Osteocyte (in vitro differentiated cells): ENCODE results near the gene PGP. TPM values are rescaled to one million over a fixed set of nuclear protein-coding genes. Genes with fewer than 3 reads are reported as not detected.
A peak's percentile ranks its signal among the peaks of the same experiment; 100 is the strongest.

ENCODE experiments used
- DNase-seq: peaks from one replicate; pipeline ENCODE4 v3.0.0; 2021; ENCODE audit warnings: mixed read lengths; ENCODE audit not compliant: unreplicated experiment; ENCODE audit errors: extremely low spot score
- H3K27ac Mint-ChIP-seq: one replicate; pipeline ENCODE4 v1.8.0; 2021; ENCODE audit warnings: mild to moderate bottlenecking, mixed read lengths; ENCODE audit not compliant: unreplicated experiment
- H3K27me3 Mint-ChIP-seq: one replicate; pipeline ENCODE4 v1.8.0; 2021; ENCODE audit warnings: mixed read lengths; ENCODE audit not compliant: unreplicated experiment
- H3K36me3 Mint-ChIP-seq: one replicate; pipeline ENCODE4 v1.8.0; 2021; ENCODE audit warnings: mixed read lengths; ENCODE audit not compliant: unreplicated experiment
- H3K4me1 Mint-ChIP-seq: one replicate; pipeline ENCODE4 v1.8.0; 2021; ENCODE audit warnings: mixed read lengths; ENCODE audit not compliant: unreplicated experiment
- H3K4me3 Mint-ChIP-seq: one replicate; pipeline ENCODE4 v1.8.0; 2021; ENCODE audit warnings: mild to moderate bottlenecking, moderate library complexity, mixed read lengths; ENCODE audit not compliant: unreplicated experiment
- H3K9me3 Mint-ChIP-seq: one replicate; pipeline ENCODE4 v1.8.0; 2021; ENCODE audit warnings: mixed read lengths; ENCODE audit not compliant: unreplicated experiment
- total RNA-seq: library from RNA; stranded (reverse); gene quantifications from 2 replicates; pipeline ENCODE4 v1.2.1, GENCODE V29; 2021
- TF ChIP-seq, protein P1 (sequence below): fragments of 200-600 bp; sonication (generic); IDR thresholded peaks from 2 replicates; pipeline ENCODE4 v1.5.0; 2021; ENCODE audit warnings: antibody characterized with exemption, mild to moderate bottlenecking, moderate library complexity

The PGP gene
- total RNA-seq, 1 donor from 2014 or later = 15.0 TPM

DNA sequence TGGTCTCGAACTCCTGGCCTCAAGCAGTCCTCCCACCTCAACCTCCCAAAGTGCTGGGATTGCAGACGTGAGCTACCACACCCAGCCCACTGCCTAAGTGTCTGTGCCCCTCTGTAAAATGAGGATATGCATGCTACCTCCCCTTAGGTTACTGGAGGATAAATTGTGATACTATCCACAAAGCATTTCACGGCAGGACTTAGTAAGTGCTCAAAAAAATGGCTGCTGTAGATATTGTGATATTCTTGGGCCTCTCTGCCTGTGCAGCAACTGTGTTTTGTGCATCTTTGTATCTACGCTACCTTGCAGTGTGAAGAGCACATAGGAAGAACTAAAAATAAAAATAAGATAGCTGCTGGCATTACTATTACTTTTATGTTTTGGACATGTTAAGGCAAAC, 16.4 kb downstream of the PGP start:
- Mint-ChIP-seq H3K36me3 (no peaks in the 10 kb centered on the region), H3K4me1 (no peaks in the 10 kb centered on the region), H3K27me3 (peaks cover 17% of the 10 kb centered on the region), H3K9me3 (no peaks in the 10 kb centered on the region), H3K27ac (no peak overlapping the region), H3K4me3 (peak overlapping the region; percentile 41)
- TF ChIP-seq, protein P1, sequence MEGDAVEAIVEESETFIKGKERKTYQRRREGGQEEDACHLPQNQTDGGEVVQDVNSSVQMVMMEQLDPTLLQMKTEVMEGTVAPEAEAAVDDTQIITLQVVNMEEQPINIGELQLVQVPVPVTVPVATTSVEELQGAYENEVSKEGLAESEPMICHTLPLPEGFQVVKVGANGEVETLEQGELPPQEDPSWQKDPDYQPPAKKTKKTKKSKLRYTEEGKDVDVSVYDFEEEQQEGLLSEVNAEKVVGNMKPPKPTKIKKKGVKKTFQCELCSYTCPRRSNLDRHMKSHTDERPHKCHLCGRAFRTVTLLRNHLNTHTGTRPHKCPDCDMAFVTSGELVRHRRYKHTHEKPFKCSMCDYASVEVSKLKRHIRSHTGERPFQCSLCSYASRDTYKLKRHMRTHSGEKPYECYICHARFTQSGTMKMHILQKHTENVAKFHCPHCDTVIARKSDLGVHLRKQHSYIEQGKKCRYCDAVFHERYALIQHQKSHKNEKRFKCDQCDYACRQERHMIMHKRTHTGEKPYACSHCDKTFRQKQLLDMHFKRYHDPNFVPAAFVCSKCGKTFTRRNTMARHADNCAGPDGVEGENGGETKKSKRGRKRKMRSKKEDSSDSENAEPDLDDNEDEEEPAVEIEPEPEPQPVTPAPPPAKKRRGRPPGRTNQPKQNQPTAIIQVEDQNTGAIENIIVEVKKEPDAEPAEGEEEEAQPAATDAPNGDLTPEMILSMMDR = no peak
- no peak for DNase-seq

DNA sequence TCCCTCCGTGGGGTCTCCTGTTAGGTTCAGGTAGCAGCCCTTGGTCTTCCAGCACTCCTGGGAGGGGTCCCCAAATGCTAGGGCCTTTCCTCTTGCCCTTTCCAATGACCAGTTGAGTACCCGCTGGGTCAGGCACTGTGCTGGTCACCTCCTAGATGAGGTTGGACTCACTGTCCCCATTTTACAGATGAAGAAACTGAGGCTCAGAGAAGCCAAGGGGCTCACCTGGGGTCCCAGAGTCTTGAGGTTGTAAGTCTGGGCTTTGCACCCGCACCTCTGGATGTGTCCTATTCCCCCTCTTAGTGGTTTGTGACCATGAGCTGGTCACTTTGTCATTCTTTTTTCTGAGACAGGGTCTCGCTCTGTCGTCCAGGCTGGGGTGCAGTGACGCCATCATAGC, 16.9 kb downstream of the PGP start:
- Mint-ChIP-seq H3K27ac (no peak overlapping the region), H3K9me3 (no peaks in the 10 kb centered on the region), H3K4me3 (peak overlapping the region; percentile 41), H3K27me3 (peaks cover 17% of the 10 kb centered on the region), H3K4me1 (no peaks in the 10 kb centered on the region), H3K36me3 (no peaks in the 10 kb centered on the region)
- TF ChIP-seq, protein P1 = no peak
- DNase-seq = no peak

DNA sequence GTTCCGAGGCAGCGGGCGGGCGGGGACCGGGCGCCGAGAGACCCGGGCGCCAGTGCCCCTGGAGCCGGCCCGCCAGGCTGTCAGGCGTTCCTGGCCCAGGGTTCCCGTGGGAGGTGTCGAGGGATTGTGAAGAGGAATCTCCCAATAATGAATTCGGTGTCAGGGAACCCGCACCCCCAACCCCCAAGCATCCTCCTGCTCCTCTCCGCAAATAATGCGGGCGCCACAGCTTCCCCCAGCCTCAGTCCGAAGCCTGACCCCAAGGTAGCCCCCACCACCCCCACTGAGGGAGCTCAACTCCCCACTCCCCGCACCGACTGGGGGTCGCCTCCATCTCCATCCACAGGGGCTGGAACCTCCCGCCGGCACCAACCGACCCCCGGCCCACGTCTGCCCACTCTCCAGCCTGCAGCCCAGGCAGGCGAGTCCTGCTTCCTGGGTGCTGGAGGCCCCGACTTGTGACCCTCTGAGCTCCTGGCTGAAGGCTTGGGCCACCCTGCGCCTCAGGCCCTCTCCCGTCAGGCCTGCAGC, 17.6 kb downstream of the PGP start:
- H3K36me3 Mint-ChIP-seq = no peaks in the 10 kb centered on the region
- no peak for DNase-seq
- peak overlapping the region; percentile 58 for H3K4me3 Mint-ChIP-seq
- TF ChIP-seq, protein P1 = no peak
- no peaks in the 10 kb centered on the region for H3K4me1 Mint-ChIP-seq
- H3K27ac Mint-ChIP-seq = no peak overlapping the region
- peaks cover 17% of the 10 kb centered on the region for H3K27me3 Mint-ChIP-seq
- H3K9me3 Mint-ChIP-seq = no peaks in the 10 kb centered on the region

DNA sequence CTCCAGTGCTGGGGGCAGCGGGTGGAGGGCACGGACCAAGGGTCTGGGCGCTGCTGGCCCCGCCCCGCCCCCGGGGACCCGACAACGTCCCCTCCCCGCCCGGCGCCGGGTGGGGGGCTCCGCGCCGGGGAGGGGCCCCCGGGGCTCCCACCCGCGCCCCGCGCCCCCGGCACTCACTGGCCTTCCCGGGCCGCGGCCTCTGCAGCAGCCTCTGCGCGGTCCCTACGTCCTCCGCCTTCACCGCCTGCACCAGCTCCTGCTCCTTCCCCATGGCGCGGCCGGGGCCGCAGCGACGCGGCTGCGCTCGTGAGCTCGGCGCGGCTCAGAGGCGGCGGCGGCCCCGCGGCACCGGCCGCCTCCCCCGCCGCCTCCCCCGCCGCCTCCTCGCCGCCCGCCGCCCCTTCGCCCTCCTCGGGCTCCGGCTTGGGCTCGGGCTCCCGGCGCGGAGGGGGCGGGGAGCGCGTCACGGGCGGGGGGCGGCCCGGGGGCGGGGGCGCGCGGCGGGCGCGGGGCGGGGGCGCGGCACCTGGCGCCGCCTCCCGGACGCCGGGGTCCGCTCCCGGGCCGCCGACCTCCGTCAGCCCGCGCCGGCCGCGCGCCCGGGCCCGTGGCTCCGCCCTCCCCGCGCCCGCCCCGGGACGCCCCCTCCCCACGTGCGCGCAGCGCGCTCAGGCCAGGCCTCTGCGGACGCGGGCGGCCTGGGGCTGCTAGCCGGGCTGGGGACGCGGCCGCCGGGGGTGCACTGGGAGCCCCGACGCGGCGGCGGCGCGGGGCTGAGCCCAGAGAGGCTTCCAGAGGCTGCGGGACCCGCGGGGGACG, 18.3 kb downstream of the PGP start, which contains the start of gene CASKIN1:
Gene CASKIN1, minus strand, starts transcription at position 444 of the 819 bp plus-strand sequence. Its CDS starts 173 bp downstream, at position 271.
- Mint-ChIP-seq H3K4me3 (peak within 1 kb of the TSS; percentile 62), H3K4me1 (no peaks in the 10 kb centered on the region), H3K27ac (no peak within 1 kb of the TSS), H3K36me3 (no peaks in the 10 kb centered on the region), H3K9me3 (no peaks in the 10 kb centered on the region), H3K27me3 (peaks cover 17% of the 10 kb centered on the region)
- DNase-seq = no peak
- TF ChIP-seq, protein P1 = no peak
